Transverse colon (tissue), 4 donors: ENCODE results near the gene NOM1. TPM values are rescaled to one million over a fixed set of nuclear protein-coding genes. Genes with fewer than 3 reads are reported as not detected.

ENCODE experiments used
- DNase-seq: peaks from one replicate; pipeline ENCODE4 v3.0.0-alpha.2; 2019
- H3K27ac ChIP-seq, 4 donors: fragments of 200-600 bp; sonication (generic); 2 replicates each; pipeline ENCODE4 v1.5.1; 2016 to 2018; ENCODE audit warnings: inconsistent platforms in 4 of 4
- H3K27me3 ChIP-seq: fragments of 200-600 bp; sonication (generic); 2 replicates; pipeline ENCODE4 v1.5.1; 2017; ENCODE audit warnings: inconsistent platforms
- H3K36me3 ChIP-seq, 4 donors: fragments of 200-600 bp; sonication (generic); 2 replicates each; pipeline ENCODE4 v1.5.1; 2017 to 2019; ENCODE audit warnings: inconsistent platforms in 4 of 4
- H3K4me1 ChIP-seq, 4 donors: fragments of 200-600 bp; sonication (generic); 2 replicates each; pipeline ENCODE4 v1.5.1; 2017 to 2020; ENCODE audit warnings: inconsistent platforms in 4 of 4
- H3K4me3 ChIP-seq, 4 donors: fragments of 200-600 bp; sonication (generic); 1 replicate in 1 of 4; 2 replicates in 3 of 4; pipeline versions ENCODE4 v1.5.1 to v1.6.1; 2017 to 2019; ENCODE audit warnings: inconsistent platforms in 4 of 4
- H3K9me3 ChIP-seq, 2 donors: fragments of 200-600 bp; sonication (generic); 2 replicates each; pipeline ENCODE4 v1.5.1; 2017 to 2019; ENCODE audit warnings: inconsistent platforms in 2 of 2
- EP300 ChIP-seq: sonication (generic); formaldehyde crosslinking; IDR thresholded peaks from one replicate; pipeline ENCODE4 v1.6.1; 2017; ENCODE audit warnings: antibody characterized with exemption, low read depth
- POLR2A ChIP-seq: fragments of 450-650 bp; IDR thresholded peaks from one replicate; pipeline ENCODE4 v1.6.1; 2016; ENCODE audit warnings: antibody characterized with exemption, mild to moderate bottlenecking, moderate library complexity
- POLR2AphosphoS5 ChIP-seq, 3 donors: sonication (generic); formaldehyde crosslinking; IDR thresholded peaks; one replicate each; pipeline ENCODE4 v1.6.1; 2016; ENCODE audit warnings: antibody characterized with exemption in 3 of 3
- WGBS, 2 donors: methylation state at CpG; one replicate each; pipeline ENCODE4 v1.1.5; 2018; ENCODE audit warnings: low coverage in 1 of 2; 5-methylcytosine and 5-hydroxymethylcytosine counted together
- in situ Hi-C, 4 donors: fragments of 200-750 bp; cut with MboI; loops; one replicate each; pipeline versions ENCODE4 v1.15.0 to v1.15.1; 2017; ENCODE audit warnings: low sequenced_read_pairs in 3 of 4, low pct_ligation_motif_present in 1 of 4, low pct_unique_long_range_greater_than_20kb in 1 of 4
- intact Hi-C: fragments of 100-400 bp; cut with DNase I; formaldehyde crosslinking; loops from one replicate; pipeline ENCODE4 v1.15.1; 2023; ENCODE audit warnings: low total_unique reads
- total RNA-seq, 4 donors: library from RNA; depleted of rRNA; stranded (reverse); fragments of >200 nt; gene quantifications; one replicate each; pipeline ENCODE4 v1.1.0, GENCODE V29; 2016
- TF ChIP-seq, protein P1 (sequence below), 5 experiments: fragments of 200-600 bp in 3 of 5; fragments of 450-650 bp in 2 of 5; sonication (generic) in 3 of 5; IDR thresholded peaks; 1 replicate in 2 of 5; 2 replicates in 3 of 5; pipeline ENCODE4 v1.5.1; 2016 to 2017; ENCODE audit warnings: antibody characterized with exemption in 5 of 5, inconsistent platforms in 3 of 5, mild to moderate bottlenecking in 2 of 5, moderate library complexity in 1 of 5

Gene NOM1
- total RNA-seq, 4 donors from 2014 or later = 6.6 to 22.4 (median 15.2) TPM

GRCh38 chr7:157016024-157016351 is 66.5 kb downstream of the NOM1 start:
- no peaks in the 10 kb centered on the region for H3K9me3 ChIP-seq
- H3K27me3 ChIP-seq = peaks cover 99% of the 10 kb centered on the region
- H3K27ac ChIP-seq = no peak overlapping the region
- 61% methylated on average over 11 of the region's 11 CpGs; no CpG with 5 or more reads in 1 of the 2 donors for WGBS, 2 donors
- no peak overlapping the region for H3K4me3 ChIP-seq
- TF ChIP-seq EP300 (no peak), POLR2A (no peak), POLR2AphosphoS5 (IDR thresholded peaks at IDR 0.05) (no peak)
- TF ChIP-seq, protein P1, sequence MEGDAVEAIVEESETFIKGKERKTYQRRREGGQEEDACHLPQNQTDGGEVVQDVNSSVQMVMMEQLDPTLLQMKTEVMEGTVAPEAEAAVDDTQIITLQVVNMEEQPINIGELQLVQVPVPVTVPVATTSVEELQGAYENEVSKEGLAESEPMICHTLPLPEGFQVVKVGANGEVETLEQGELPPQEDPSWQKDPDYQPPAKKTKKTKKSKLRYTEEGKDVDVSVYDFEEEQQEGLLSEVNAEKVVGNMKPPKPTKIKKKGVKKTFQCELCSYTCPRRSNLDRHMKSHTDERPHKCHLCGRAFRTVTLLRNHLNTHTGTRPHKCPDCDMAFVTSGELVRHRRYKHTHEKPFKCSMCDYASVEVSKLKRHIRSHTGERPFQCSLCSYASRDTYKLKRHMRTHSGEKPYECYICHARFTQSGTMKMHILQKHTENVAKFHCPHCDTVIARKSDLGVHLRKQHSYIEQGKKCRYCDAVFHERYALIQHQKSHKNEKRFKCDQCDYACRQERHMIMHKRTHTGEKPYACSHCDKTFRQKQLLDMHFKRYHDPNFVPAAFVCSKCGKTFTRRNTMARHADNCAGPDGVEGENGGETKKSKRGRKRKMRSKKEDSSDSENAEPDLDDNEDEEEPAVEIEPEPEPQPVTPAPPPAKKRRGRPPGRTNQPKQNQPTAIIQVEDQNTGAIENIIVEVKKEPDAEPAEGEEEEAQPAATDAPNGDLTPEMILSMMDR (IDR thresholded peaks at IDR 0.05) = no peak
- in situ Hi-C loops (no loop called here), intact Hi-C loops (no loop called here)
- no peaks in the 10 kb centered on the region for H3K36me3 ChIP-seq
- no peak for DNase-seq
- H3K4me1 ChIP-seq = peaks cover 11 to 53% (median 28%) of the 10 kb centered on the region in 4 donors

DNA sequence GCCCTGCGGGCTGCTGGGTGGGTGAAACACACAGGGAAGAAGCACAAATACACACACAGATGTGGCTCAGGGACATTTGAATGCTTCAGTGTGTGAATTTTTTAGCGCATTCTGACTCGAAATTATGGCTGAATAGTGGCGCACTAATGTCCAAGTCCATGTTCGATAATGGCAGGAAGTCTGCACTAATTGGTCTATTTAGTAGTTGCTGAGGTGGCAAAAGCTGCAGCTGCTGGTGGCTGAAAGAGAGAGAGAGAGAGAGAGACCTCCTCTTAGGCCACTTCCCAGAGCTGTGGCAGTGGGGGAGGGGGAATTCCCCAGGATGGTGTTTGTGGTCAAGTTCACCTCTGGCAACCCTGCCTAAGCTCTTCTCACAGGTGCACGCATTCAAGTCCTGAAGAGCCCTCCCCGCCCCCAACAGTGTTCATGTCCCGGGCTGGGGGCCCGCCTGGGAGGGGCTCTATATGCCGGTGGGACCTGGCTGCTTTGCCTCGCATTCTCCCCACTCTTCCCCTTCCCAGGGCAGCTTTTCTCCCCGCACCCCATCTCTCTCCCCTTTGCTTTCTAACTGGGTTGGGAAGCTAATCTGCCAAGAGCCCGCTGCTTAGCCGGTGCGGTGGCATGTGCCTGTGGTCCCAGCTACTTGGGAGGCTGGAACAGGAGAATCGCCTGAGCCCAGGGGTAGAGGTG is 67.0 kb downstream of the NOM1 start:
- no peaks in the 10 kb centered on the region for H3K36me3 ChIP-seq
- peaks cover 12 to 53% (median 27%) of the 10 kb centered on the region in 4 donors for H3K4me1 ChIP-seq
- TF ChIP-seq, protein P1 (IDR thresholded peaks at IDR 0.05) = no peak
- no peak for TF ChIP-seq POLR2AphosphoS5 (IDR thresholded peaks at IDR 0.05)
- no peak for TF ChIP-seq POLR2A
- TF ChIP-seq EP300 = no peak
- no peak overlapping the region for H3K4me3 ChIP-seq
- 42% methylated on average over 16 of the region's 16 CpGs; no CpG with 5 or more reads in 1 of the 2 donors for WGBS, 2 donors
- no peak for DNase-seq
- H3K27me3 ChIP-seq = peaks cover 99% of the 10 kb centered on the region
- intact Hi-C loops = no loop called here
- in situ Hi-C loops = no loop called here
- H3K9me3 ChIP-seq = no peaks in the 10 kb centered on the region
- H3K27ac ChIP-seq = no peak overlapping the region

- H3K27me3 ChIP-seq = peaks cover 99% of the 10 kb centered on the region
- peaks cover 15 to 53% (median 29%) of the 10 kb centered on the region in 4 donors for H3K4me1 ChIP-seq
- TF ChIP-seq, protein P1 (IDR thresholded peaks at IDR 0.05) = no peak
- 41% methylated on average over 11 of the region's 11 CpGs; no CpG with 5 or more reads in 1 of the 2 donors for WGBS, 2 donors
- no peaks in the 10 kb centered on the region for H3K9me3 ChIP-seq
- H3K4me3 ChIP-seq = no peak overlapping the region
- H3K36me3 ChIP-seq = no peaks in the 10 kb centered on the region
- no peak overlapping the region for H3K27ac ChIP-seq
- intact Hi-C loops (no loop called here), in situ Hi-C loops (no loop called here)
- no peak for DNase-seq
Observed at GRCh38 chr7:157017149-157017548, 67.6 kb downstream of the NOM1 start.

DNA sequence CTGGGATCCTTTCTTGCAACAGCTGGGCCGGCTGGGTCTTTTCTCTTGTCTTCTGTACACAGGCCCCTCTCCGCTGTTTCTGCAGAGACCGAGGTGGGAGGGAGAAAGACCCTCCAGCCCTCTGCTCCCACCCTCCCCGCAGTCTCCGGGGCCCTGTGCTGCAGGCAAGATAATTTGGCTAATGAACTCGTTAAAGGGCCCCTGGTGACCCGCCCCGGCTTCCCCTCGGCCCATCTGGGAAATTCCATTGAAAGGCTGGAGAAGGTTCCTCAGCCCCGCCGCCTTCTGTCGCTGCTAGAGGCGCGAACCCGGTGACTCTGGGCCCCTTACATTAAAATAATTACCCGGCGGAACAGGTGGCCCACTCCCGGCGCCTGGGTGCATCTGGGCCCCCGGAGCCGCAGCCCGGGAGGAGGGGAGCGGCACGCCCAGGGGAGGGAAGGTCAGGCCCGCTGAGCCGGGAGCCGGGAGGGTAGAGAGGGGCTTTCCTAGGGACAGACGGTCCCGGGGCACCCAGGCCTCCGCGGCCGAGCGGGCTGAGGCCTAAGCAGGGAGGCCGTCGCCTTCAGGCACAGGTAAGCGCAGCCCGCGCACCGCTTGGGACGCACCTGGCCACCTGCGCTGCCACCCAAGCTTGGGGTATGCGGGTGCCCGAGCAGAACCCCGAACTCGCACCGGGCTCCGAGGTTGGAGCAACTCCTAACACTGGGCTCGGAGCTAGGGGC is 68.3 kb downstream of the NOM1 start:
- TF ChIP-seq, protein P1 (IDR thresholded peaks at IDR 0.05) = no peak
- TF ChIP-seq POLR2A (no peak), EP300 (no peak), POLR2AphosphoS5 (IDR thresholded peaks at IDR 0.05) (no peak)
- no peaks in the 10 kb centered on the region for H3K9me3 ChIP-seq
- intact Hi-C loops = no loop called here
- DNase-seq = no peak
- H3K27ac ChIP-seq = no peak overlapping the region
- WGBS, 2 donors = 9% methylated on average over 36 of the region's 48 CpGs; no CpG with 5 or more reads in 1 of the 2 donors
- peaks cover 99% of the 10 kb centered on the region for H3K27me3 ChIP-seq
- in situ Hi-C loops = no loop called here
- peak overlapping the region in 1 of 4 donors; percentile 27 for H3K4me3 ChIP-seq
- peaks cover 15 to 53% (median 32%) of the 10 kb centered on the region in 4 donors for H3K4me1 ChIP-seq
- no peaks in the 10 kb centered on the region for H3K36me3 ChIP-seq
